Suprapubic skin (tissue), 3 donors: Measurements from ENCODE around the gene C1orf174.

Experiments used
- POLR2A ChIP-seq, 2 donors: fragments of 450-650 bp; IDR thresholded peaks; one replicate each; pipeline ENCODE4 v1.6.1; 2017; ENCODE audit warnings: antibody characterized with exemption in 2 of 2, mild to moderate bottlenecking in 2 of 2, moderate library complexity in 2 of 2
- TF ChIP-seq, protein P1 (sequence below), 2 donors: fragments of 200-600 bp in 1 of 2; fragments of 450-650 bp in 1 of 2; sonication (generic) in 1 of 2; IDR thresholded peaks; one replicate each; pipeline ENCODE4 v1.5.1; 2016 to 2019; ENCODE audit warnings: antibody characterized with exemption in 2 of 2, mild to moderate bottlenecking in 1 of 2, moderate library complexity in 1 of 2

DNA sequence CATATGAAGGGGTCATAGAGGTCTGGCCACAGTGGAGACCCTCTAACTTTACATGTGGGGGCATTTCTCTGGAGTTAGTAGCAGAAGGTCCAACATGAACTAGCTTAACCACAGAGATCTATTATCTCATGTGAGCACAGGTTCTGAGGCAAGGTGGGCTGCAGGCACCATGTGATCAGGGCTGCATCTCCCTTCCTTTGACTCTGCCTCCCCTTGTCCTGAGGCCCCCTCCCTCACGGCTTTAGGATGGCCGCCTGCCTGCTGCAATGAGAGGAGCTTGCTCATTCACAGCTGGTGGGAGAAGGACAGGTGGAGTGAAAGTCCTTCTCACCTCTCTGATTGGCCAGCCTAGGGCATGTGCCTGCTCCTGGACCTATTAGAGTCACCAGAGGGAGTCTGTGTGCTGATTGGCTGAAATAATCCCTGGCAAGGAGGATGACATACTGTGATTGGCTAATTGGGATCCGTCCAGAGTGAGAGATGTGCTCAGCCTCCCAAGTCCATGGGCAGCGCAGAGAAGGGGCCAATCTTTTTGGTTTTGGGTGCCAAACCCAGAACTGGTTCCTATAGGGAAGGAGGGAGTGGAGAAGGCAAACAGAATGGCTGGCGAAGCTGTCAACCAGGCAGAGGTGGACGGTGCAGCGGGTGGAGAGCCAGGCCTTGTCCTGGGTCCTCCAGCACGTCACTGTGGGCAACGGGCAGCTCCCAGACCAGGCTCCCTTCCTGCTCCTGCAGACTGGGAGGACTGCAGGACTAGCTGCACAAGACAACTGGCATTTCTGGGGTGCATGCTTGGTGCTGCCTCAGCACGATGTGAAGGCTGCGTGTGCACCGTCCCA, 39.4 kb upstream of the C1orf174 start:
- TF ChIP-seq, protein P1, sequence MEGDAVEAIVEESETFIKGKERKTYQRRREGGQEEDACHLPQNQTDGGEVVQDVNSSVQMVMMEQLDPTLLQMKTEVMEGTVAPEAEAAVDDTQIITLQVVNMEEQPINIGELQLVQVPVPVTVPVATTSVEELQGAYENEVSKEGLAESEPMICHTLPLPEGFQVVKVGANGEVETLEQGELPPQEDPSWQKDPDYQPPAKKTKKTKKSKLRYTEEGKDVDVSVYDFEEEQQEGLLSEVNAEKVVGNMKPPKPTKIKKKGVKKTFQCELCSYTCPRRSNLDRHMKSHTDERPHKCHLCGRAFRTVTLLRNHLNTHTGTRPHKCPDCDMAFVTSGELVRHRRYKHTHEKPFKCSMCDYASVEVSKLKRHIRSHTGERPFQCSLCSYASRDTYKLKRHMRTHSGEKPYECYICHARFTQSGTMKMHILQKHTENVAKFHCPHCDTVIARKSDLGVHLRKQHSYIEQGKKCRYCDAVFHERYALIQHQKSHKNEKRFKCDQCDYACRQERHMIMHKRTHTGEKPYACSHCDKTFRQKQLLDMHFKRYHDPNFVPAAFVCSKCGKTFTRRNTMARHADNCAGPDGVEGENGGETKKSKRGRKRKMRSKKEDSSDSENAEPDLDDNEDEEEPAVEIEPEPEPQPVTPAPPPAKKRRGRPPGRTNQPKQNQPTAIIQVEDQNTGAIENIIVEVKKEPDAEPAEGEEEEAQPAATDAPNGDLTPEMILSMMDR (IDR thresholded peaks at IDR 0.05) = no peak
- TF ChIP-seq POLR2A (IDR thresholded peaks at IDR 0.05) = no peak
